Stimulated activated naive CD4-positive, alpha-beta T cell (primary cell): ENCODE results near the gene IFNAR2.

ENCODE experiments used
- DNase-seq, 6 experiments: peaks; one replicate each; lab custom pipeline; 2025; lab: John Stamatoyannopoulos, UW

The IFNAR2 gene

GRCh38 chr21:33229784-33230544 is at the start of gene IFNAR2:
Gene IFNAR2 (plus strand): TSS chr21:33229938. CDS start chr21:33241923, 11,985 bp downstream.
- peak; percentile 46 to 77 (median 68) for DNase-seq

- DNase-seq, result peak in 3 of 6 experiments; percentile 53 to 65 (median 64)
Measured at GRCh38 chr21:33185852-33186251, 43.9 kb upstream of the IFNAR2 start.

GRCh38 chr21:33187276-33187675 is 42.5 kb upstream of the IFNAR2 start:
- no peak for DNase-seq

GRCh38 chr21:33189237-33189636 is 40.5 kb upstream of the IFNAR2 start:
- DNase-seq, result no peak

GRCh38 chr21:33189824-33190223 is 39.9 kb upstream of the IFNAR2 start:
- DNase-seq, result no peak

GRCh38 chr21:33196941-33197374 is 32.8 kb upstream of the IFNAR2 start:
- DNase-seq, result peak; percentile 6 to 75 (median 32)

GRCh38 chr21:33197496-33197895 is 32.2 kb upstream of the IFNAR2 start:
- DNase-seq, result no peak

- no peak for DNase-seq
Measured at GRCh38 chr21:33198346-33199099, 31.2 kb upstream of the IFNAR2 start.

- DNase-seq, result no peak
Measured at GRCh38 chr21:33199100-33199464, 30.7 kb upstream of the IFNAR2 start.

GRCh38 chr21:33199516-33200217 is 30.1 kb upstream of the IFNAR2 start:
- peak; percentile 28 to 86 (median 73) for DNase-seq

- DNase-seq, result no peak
Measured at GRCh38 chr21:33201956-33202355, 27.8 kb upstream of the IFNAR2 start.

- no peak for DNase-seq
Measured at GRCh38 chr21:33202464-33203363, 27.0 kb upstream of the IFNAR2 start.

GRCh38 chr21:33203371-33203724 is 26.4 kb upstream of the IFNAR2 start:
- no peak for DNase-seq

- peak in 1 of 6 experiments; percentile 32 for DNase-seq
Measured at GRCh38 chr21:33205476-33205875, 24.3 kb upstream of the IFNAR2 start.

GRCh38 chr21:33206771-33207281 is 22.9 kb upstream of the IFNAR2 start:
- no peak for DNase-seq

- DNase-seq, result no peak
Measured at GRCh38 chr21:33207449-33208149, 22.1 kb upstream of the IFNAR2 start.

GRCh38 chr21:33208534-33208933 is 21.2 kb upstream of the IFNAR2 start:
- no peak for DNase-seq

GRCh38 chr21:33211305-33211704 is 18.4 kb upstream of the IFNAR2 start:
- no peak for DNase-seq

GRCh38 chr21:33211732-33212131 is 18.0 kb upstream of the IFNAR2 start:
- no peak for DNase-seq

- peak in 4 of 6 experiments; percentile 6 to 42 (median 31) for DNase-seq
Measured at GRCh38 chr21:33212159-33212851, 17.4 kb upstream of the IFNAR2 start.
